GM19328 (cell line): Measurements from ENCODE around the gene TNNT3.
"Not testable (repeated sequence)": the region's sequence is repeated elsewhere in the genome, so short reads cannot be mapped to it uniquely, and the experiment has no call there.

Experiments used
- ATAC-seq: cut with Tn5 transposase; IDR thresholded peaks from one replicate; pipeline ENCODE4 v1.9.1; 2021; ENCODE audit warnings: mild to moderate bottlenecking, moderate library complexity; ENCODE audit not compliant: unreplicated experiment

TNNT3 gene

GRCh38 chr11:1880746-1881441 lies 38.6 kb upstream of the TNNT3 start:
- no peak for ATAC-seq

DNA sequence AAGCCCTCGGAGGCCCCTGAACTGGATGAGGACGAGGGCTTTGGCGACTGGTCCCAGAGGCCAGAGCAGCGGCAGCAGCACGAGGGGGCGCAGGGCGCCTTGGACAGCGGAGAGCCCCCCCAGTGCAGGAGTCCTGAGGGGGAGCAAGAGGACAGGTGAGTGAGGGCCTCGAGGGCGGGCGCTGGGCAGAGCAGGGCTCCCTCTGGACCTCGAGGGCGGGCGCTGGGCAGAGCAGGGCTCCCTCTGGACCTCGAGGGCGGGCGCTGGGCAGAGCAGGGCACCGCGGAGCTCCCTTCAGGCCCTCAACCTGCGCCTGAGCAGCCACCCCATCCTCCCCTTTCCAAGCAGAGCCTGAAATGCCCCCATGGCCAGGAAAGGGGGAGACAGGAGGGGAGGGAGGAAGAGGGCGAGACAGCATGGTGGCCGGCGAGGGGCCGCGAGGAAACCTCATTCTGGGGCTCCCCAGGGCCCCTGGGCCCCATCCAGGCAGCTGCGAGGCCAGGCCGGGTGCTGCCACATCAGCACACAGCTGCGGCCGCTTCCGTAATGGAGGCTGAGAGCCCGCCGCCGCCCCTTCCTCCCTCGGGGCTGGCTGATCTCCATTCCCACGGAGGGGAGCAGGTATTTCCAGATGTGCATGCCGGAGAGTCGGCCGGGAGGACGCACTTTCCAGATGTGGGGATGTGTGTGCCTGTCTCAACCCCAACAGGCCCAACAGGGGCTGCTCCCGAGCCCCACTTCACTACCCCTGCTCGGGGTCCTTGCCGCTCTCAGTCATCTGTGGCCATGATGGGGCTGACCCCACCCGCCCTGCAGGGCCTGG lies 37.9 kb upstream of the TNNT3 start:
- no peak for ATAC-seq

DNA sequence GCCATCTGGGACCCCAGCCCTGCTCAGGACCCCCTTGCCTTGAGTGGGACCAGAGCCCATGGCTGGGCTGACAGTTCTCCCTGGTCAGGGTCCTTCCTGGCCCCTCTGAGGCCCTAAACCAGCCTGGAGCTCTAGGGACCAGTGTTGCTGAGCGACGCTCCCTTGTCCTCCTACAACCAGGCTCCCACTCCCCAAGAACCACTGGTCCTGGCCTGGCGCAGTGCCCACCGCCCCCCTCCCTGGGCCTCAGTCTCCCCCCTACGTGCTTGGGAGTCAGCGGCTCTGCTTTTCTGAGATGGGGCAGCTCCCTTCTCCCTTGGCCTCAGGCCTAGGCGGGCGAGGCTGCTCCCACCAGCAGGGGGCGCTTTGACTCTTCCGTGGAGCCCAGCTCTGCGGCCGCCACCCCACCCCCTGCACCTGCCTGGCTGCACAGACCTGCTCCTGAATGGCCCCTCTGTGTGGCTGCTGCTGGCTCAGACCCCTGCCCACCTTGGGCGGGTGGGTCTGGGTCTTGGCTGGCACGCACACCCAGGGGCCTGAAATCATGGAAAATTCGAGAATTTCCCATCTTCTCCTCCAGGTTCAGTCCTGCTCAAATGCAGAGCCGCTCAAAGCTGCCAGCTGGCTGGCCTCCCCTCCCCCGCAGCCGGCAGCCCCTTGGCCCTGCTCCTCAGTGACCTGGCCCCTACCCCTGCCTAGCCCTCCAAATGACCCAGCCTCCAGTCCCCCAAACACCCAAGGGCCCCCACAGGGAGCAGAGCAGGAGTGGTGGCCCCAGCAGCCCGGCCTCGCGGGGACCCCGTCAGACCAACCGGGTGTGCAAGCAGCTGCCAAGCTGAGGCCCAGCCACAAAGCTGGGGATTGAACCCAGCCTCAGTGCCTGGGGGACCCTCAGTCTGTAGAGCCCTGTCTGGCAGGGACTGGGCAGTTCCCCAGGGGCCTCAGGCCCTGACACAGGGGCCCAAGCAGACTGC lies 37.0 kb upstream of the TNNT3 start:
- no peak for ATAC-seq

GRCh38 chr11:1883346-1884302 lies 35.9 kb upstream of the TNNT3 start:
- no peak for ATAC-seq

- no peak for ATAC-seq
Measured at GRCh38 chr11:1884303-1884700, 35.2 kb upstream of the TNNT3 start.

GRCh38 chr11:1886551-1886950 lies 33.0 kb upstream of the TNNT3 start:
- not testable (repeated sequence) for ATAC-seq

GRCh38 chr11:1887451-1888346 lies 31.8 kb upstream of the TNNT3 start:
- ATAC-seq, result no peak

DNA sequence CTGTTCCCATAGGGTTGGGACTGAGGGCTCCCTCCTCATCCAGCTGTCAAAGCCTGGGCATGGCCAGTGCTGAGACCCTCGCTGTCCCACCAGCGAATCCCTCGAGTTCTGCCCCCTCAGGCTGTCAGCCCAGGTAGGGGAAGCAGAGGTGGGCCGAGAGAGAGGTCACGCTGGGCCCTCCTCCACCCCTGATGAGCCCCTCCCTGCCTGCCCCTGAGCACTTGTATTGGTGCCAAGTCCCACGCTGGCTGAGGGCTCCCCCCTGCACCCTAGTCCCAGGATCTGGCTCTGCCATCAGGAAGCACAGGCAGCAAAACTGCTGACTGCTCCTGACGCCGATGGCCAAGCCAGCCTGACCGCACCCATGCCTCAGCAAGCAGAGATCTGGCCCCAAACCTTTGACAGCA lies 31.2 kb upstream of the TNNT3 start:
- ATAC-seq, result no peak

DNA sequence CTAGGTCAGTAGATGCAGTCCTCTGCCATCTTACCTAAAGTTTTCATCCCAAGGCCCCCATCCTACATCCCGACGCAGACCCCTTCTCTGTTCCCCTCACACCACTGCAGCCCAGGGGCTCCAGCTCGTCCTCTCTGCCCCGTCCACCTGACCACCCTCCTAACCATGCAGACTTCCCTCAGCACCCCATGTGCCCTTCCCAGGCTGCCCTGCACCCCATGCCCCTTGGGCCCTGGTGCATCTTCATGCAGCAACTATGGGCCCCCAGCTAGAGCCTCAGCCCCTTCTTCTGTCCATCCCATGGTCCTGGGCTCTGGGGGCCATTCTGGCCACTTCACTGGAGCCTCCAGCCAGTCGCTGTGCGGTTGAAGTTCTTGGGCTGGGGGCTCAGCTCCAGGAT lies 30.7 kb upstream of the TNNT3 start:
- no peak for ATAC-seq

GRCh38 chr11:1889224-1889930 lies 30.1 kb upstream of the TNNT3 start:
- no peak for ATAC-seq

GRCh38 chr11:1889941-1890855 lies 29.3 kb upstream of the TNNT3 start:
- ATAC-seq, result no peak

GRCh38 chr11:1890856-1891830 lies 28.4 kb upstream of the TNNT3 start:
- no peak for ATAC-seq

GRCh38 chr11:1891831-1892115 lies 27.7 kb upstream of the TNNT3 start, which contains the start of gene PRR33:
PRR33 (minus strand) TSS chr11:1891895; CDS start chr11:1890584, 1,311 bp downstream.
- ATAC-seq, result no peak

- no peak for ATAC-seq
Measured at GRCh38 chr11:1892116-1892515, 27.4 kb upstream of the TNNT3 start.

DNA sequence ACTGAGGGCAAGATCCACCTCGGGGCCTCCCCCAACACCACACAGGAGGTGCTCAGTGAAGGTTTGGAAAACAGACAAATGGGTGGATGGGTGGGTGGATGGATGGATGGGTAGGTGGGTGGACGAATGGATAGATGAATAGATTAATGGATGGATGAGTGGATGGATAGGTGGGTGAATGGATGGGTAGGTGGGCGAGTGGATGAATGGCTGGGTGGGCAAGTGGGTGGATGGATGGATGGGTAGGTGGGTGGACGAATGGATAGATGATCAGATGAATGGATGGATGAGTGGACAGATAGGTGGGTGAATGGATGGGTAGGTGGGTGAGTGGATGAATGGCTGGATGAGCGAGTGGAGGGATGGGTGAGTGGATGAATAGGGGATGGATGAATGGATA lies 26.9 kb upstream of the TNNT3 start:
- no peak for ATAC-seq

- ATAC-seq, result no peak
Measured at GRCh38 chr11:1893581-1894359, 25.7 kb upstream of the TNNT3 start.
